HUES64 (cell line): Measurements from ENCODE around the gene TPP2.

Experiments used
- H3K27ac ChIP-seq: 2 replicates; pipeline ENCODE4 v1.7.0; 2013; ENCODE audit warnings: low read depth, low read length, inconsistent platforms
- H3K27me3 ChIP-seq: 2 replicates; pipeline ENCODE4 v1.6.1; 2013; ENCODE audit warnings: mild to moderate bottlenecking, low read length; ENCODE audit not compliant: insufficient read depth
- H3K36me3 ChIP-seq: 2 replicates; pipeline ENCODE4 v1.6.1; 2013; ENCODE audit warnings: mild to moderate bottlenecking, low read length; ENCODE audit not compliant: insufficient read depth
- H3K4me1 ChIP-seq: 2 replicates; pipeline ENCODE4 v1.6.1; 2013; ENCODE audit warnings: mild to moderate bottlenecking, low read length, moderate library complexity; ENCODE audit not compliant: insufficient read depth
- H3K4me3 ChIP-seq: 2 replicates; pipeline ENCODE4 v1.5.1; 2013; ENCODE audit warnings: mild to moderate bottlenecking, low read length, moderate library complexity
- H3K9ac ChIP-seq: 2 replicates; pipeline ENCODE4 v1.6.1; 2013; ENCODE audit warnings: mild to moderate bottlenecking, low read depth, low read length
- H3K9me3 ChIP-seq: 2 replicates; pipeline ENCODE4 v1.6.1; 2013; ENCODE audit warnings: low read depth, low read length; ENCODE audit not compliant: insufficient read depth
- WGBS: fragments of 150-250, 120-280 bp; methylation state at CpG from one replicate; pipeline ENCODE4 v1.1.7; 2013; ENCODE audit warnings: missing lambda C conversion rate; 5-methylcytosine and 5-hydroxymethylcytosine counted together

Gene TPP2

DNA sequence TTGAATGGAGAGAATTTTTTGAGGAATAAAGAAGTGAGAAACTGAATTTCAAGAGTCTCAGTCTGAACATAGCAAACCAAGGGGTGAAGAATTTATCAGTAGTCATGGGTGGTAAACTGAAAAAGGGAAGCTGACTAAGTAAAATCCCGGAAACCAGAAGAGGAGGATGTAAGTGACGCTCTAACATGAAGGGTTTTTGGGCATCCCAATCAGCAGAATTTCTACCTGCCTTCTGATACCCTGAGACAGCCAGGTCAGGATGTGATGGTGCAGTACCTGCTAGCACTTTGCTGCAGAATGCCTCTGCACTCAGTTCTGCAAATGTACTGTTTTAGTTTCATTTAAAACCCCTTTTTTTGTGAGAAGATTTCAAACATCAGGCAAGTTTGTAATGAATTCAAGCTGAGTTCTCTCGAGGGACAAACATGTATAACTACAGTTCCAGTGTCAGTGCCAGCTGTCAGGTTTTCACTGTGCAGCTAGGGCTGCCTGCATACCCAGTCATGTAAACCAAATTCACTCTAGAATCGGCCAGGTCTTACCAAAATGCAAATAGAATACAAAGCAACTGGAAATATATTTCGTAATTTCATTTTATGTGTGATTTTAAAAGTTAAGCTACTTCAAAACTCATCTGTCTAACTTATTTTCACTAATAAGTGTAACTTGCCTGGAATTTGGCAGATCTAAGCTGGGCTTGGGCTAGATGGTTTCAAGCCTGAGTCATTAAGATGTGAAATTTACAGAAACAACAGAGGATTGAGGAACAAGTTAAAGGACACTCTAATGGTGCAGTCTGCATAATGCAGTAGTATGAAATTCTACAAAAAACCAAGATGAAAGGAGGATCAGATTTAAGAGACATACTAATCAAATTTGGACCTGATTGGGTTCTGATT is 84.3 kb downstream of the TPP2 start:
- Histone ChIP-seq H3K4me3 (no peak overlapping the region), H3K27me3 (no peaks in the 10 kb centered on the region), H3K36me3 (peaks cover 41% of the 10 kb centered on the region), H3K9ac (no peak overlapping the region), H3K27ac (no peak overlapping the region), H3K4me1 (no peaks in the 10 kb centered on the region), H3K9me3 (no peaks in the 10 kb centered on the region)
- 90% methylated on average over 4 of the region's 5 CpGs for WGBS

DNA sequence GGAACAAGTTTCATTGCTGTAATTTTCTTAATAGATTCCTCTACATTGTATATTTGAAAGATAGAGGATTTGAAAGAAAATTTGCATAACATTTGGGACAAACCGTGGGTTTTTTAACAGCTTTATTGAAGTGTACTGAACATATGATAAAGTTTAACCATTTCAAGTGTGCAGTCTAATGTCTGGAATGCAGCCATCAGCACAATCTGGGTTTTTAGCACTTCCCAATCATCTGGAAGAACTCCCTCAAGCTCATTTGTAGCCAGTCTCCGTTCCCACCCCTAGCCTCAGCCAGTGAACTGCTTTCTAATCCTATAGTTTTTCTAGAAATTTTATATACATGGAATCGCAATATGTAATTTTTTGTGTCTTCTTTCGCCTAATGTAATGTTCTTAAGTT is 85.4 kb downstream of the TPP2 start:
- H3K36me3 ChIP-seq: peaks cover 30% of the 10 kb centered on the region
- H3K4me3 ChIP-seq: no peak overlapping the region
- no peaks in the 10 kb centered on the region for H3K27me3 ChIP-seq
- WGBS: 67% methylated on average over 4 of the region's 4 CpGs
- H3K4me1 ChIP-seq: peaks cover 6% of the 10 kb centered on the region; the same call in 1 of the 2 replicates
- H3K27ac ChIP-seq: no peak overlapping the region
- H3K9ac ChIP-seq: no peak overlapping the region
- H3K9me3 ChIP-seq: no peaks in the 10 kb centered on the region

DNA sequence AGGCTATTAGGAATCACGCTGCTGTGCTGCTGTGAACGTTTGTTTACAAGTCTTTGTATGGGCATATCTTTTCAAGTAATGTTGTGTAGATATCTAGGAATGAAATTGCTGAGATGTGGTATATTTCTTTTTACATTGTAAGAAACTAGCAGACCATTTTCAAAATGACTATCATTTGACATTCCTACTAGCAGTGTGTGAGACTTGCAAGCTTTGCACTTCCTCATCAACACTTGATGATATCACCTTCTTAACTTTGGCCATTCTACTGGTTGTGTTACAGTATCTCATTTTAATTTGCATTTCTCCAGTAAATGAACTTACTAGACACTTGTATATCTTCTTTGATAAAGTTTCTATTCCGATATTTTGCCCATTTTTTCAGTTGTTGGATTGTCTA is 85.9 kb downstream of the TPP2 start:
- H3K36me3 ChIP-seq: peaks cover 24% of the 10 kb centered on the region
- H3K9ac ChIP-seq: no peak overlapping the region
- 87% methylated on average over 3 of the region's 3 CpGs for WGBS
- H3K27me3 ChIP-seq: no peaks in the 10 kb centered on the region
- no peak overlapping the region for H3K27ac ChIP-seq
- H3K9me3 ChIP-seq: no peaks in the 10 kb centered on the region
- H3K4me1 ChIP-seq: peaks cover 11% of the 10 kb centered on the region; the same call in 1 of the 2 replicates
- no peak overlapping the region for H3K4me3 ChIP-seq

DNA sequence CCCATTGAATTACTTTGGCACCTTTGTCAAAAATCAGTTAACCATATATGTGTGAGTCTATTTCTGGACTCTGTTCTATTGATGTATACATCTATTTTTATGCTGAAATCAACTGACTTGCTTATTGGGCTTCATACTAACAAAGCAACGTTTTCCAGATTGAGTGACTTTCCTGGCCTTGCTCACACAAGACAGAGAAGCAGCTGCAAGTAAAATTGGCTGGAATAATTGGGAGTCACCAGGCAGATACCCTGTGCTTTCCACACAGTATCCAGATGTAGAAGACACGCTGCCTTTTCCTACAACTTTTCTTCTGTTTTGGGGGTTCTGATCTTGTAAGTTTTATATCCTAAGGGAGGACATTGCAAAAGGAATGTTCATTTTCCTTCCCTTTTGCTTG is 86.9 kb downstream of the TPP2 start:
- peaks cover 15% of the 10 kb centered on the region for H3K36me3 ChIP-seq
- H3K27ac ChIP-seq: no peak overlapping the region
- peaks cover 19% of the 10 kb centered on the region; the same call in 1 of the 2 replicates for H3K4me1 ChIP-seq
- H3K27me3 ChIP-seq: no peaks in the 10 kb centered on the region
- no peak overlapping the region for H3K9ac ChIP-seq
- H3K4me3 ChIP-seq: no peak overlapping the region
- WGBS: 93% methylated on average over 2 of the region's 2 CpGs
- H3K9me3 ChIP-seq: no peaks in the 10 kb centered on the region

DNA sequence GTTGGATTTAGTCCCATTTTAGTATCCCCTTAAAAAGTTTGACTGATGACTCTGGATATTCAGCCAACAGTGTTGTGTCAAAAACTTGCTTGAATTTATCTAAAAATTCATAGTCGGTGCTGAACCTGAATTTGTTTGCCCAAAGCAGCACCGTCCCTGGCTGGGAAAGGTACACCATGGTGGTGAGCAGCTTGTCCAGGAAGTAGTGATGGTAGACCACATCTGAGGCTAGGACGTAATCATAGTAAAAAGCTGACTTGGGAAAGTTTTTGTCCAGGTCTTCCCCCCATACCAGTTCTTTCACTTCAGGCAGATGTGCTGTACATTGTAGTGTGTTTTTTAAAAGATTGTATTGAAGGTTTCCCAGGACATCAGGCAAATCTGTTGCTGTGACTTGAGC is 89.2 kb downstream of the TPP2 start:
- Histone ChIP-seq H3K9ac (no peak overlapping the region), H3K9me3 (no peaks in the 10 kb centered on the region), H3K27ac (no peak overlapping the region), H3K4me3 (no peak overlapping the region), H3K36me3 (no peaks in the 10 kb centered on the region), H3K4me1 (peaks cover 20% of the 10 kb centered on the region; the same call in 1 of the 2 replicates), H3K27me3 (no peaks in the 10 kb centered on the region)
- 96% methylated on average over 3 of the region's 3 CpGs for WGBS

DNA sequence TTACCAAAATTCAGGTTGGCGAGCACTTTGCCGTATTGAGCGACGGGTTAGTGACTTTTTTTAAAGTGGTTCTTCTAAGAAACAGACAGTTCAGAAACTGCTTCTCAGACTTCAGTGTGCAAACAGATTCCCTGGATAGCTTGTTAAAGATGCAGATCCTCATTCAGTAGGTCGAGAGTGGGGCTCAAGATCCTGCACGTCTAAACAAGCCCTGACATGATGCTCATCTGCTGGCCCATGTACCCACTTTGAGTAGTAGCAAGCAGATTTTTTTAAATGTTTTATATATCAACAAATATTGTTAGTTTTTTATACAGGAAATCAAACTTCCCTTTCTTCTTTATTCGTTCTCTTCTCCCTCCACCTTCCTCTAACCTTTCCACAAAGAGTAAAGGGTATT is 90.7 kb downstream of the TPP2 start:
- 86% methylated on average over 6 of the region's 7 CpGs for WGBS
- no peaks in the 10 kb centered on the region for H3K27me3 ChIP-seq
- no peak overlapping the region for H3K4me3 ChIP-seq
- no peaks in the 10 kb centered on the region for H3K9me3 ChIP-seq
- H3K27ac ChIP-seq: no peak overlapping the region
- H3K36me3 ChIP-seq: no peaks in the 10 kb centered on the region
- H3K9ac ChIP-seq: no peak overlapping the region
- peaks cover 30% of the 10 kb centered on the region for H3K4me1 ChIP-seq

DNA sequence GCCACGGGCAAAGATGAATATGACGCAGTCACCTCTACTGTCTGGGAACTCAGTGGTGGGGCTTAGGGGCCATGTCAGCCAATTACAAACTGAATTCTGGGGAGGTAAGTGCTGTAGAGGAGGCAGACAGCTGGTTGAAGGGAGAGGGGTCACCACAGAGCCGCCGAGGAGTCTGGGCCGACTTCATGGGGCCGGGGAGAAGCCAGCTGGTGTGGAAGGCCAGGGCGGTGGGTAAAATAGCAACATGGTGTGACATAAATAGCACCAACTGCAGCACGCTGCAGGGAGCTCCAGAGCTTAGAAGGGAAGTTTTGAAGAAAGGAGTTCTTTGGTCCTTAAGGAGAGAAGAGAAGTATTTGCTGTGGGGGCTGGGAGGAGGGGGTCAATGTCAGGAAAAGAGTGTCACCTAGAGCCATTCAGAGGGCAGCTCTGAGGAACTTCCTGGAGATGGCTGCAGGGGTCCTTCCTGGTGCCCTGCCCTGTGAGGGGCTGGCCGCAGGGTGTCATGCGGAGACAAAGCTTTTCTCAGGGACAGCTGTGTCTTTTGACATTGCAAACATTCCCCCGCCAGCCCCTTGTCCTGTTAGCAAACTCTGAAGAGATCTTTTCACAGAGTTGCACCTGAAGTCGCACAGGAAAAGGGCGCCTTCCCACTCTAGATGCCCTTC is 91.7 kb downstream of the TPP2 start:
- H3K27me3 ChIP-seq: no peaks in the 10 kb centered on the region
- H3K27ac ChIP-seq: no peak overlapping the region; the same call in 1 of the 2 replicates
- no peak overlapping the region for H3K4me3 ChIP-seq
- peaks cover 31% of the 10 kb centered on the region for H3K4me1 ChIP-seq
- no peaks in the 10 kb centered on the region for H3K36me3 ChIP-seq
- no peaks in the 10 kb centered on the region for H3K9me3 ChIP-seq
- no peak overlapping the region for H3K9ac ChIP-seq
- 70% methylated on average over 13 of the region's 13 CpGs for WGBS

DNA sequence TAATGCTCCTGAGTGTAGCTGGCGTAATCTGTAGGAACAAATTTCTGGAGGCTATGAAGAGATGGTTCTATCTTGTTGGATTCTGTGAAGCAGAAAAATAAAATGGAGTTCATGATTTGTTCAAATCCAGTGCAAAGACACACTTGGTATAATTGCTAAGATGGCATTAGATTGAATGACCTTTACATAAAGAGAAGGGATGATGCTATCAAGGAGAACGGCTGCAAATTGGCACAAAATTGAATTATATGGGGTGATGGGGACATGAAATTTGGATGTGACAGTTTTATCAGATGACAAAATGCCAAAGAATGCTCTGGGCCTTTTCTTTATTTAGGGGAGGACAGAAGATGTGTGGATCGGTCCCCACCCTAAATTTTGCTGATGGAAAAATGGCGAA is 94.1 kb downstream of the TPP2 start:
- Histone ChIP-seq H3K27me3 (no peaks in the 10 kb centered on the region), H3K4me3 (no peak overlapping the region), H3K9ac (no peak overlapping the region), H3K27ac (no peak overlapping the region), H3K36me3 (no peaks in the 10 kb centered on the region), H3K9me3 (no peaks in the 10 kb centered on the region), H3K4me1 (peaks cover 31% of the 10 kb centered on the region)
- WGBS: 95% methylated on average over 4 of the region's 4 CpGs

DNA sequence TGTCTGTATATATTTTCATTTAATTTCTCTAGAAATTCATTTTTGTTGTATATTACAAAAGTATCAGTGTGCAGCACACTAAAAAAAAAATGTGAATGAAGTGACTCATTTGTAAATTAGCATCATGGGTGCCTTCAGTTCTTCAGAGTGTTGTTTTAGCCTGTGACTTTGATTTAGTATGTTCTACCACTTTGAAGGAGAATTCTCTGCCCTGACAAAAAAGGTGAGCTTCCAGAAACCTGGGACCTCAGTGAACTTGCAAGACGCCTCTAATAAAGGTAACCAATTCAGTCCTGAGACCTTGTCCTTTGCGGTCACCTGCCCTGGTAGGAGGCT is 95.7 kb downstream of the TPP2 start:
- Histone ChIP-seq H3K36me3 (no peaks in the 10 kb centered on the region), H3K4me3 (no peak overlapping the region), H3K9me3 (no peaks in the 10 kb centered on the region), H3K27me3 (no peaks in the 10 kb centered on the region), H3K27ac (no peak overlapping the region), H3K4me1 (peaks cover 23% of the 10 kb centered on the region), H3K9ac (no peak overlapping the region)
- 88% methylated on average over 2 of the region's 2 CpGs for WGBS

DNA sequence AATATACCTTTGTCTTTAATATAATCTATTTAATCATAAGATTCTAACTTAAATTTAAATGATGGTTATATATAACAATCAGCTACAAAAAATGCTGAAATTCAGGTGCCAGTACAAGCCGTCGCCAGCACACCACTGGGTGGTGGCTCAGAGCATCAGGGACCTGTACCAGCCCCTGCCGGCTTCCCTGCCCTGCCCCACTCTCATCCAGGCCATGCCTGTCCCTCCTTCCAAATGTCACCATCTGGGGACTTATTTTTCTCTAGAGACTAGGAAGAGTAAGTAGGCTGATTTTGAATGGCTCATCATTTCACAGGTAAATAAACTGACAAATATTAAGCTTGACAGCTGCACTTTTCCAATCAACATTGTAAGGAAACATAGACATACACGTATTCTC is 96.5 kb downstream of the TPP2 start:
- Histone ChIP-seq H3K4me1 (peaks cover 17% of the 10 kb centered on the region), H3K36me3 (no peaks in the 10 kb centered on the region), H3K4me3 (no peak overlapping the region), H3K9me3 (no peaks in the 10 kb centered on the region), H3K9ac (no peak overlapping the region), H3K27me3 (no peaks in the 10 kb centered on the region), H3K27ac (no peak overlapping the region)
- WGBS: 95% methylated on average over 4 of the region's 4 CpGs

DNA sequence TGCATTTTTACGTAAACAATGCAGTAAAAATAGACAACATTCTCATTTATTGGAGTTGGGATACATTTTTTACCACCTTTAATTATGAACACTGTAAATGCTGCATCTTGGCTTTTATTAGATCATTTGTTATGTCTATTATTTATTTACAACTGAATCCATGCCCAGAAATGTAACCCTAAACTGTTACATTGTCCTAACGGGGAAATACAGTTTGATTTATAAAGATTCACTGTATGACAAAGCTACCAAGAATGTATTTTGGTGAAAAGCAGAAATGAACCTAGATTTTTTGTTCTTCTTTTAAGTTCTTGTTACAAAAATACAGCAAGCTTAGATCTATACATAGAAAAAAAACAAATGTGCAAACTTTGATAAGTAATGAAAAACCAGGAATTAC is 97.0 kb downstream of the TPP2 start:
- WGBS: 80% methylated on average over 1 of the region's 2 CpGs
- H3K9me3 ChIP-seq: no peaks in the 10 kb centered on the region
- no peak overlapping the region for H3K27ac ChIP-seq
- no peak overlapping the region for H3K4me3 ChIP-seq
- H3K36me3 ChIP-seq: no peaks in the 10 kb centered on the region
- H3K4me1 ChIP-seq: peaks cover 12% of the 10 kb centered on the region
- no peaks in the 10 kb centered on the region for H3K27me3 ChIP-seq
- no peak overlapping the region for H3K9ac ChIP-seq
